NCI-H69 (cell line): Measurements from ENCODE around the gene DVL1.

Source experiments
- DNase-seq: peaks from one replicate; lab custom pipeline; 2025; lab: John Stamatoyannopoulos, UW

DVL1 gene

DNA sequence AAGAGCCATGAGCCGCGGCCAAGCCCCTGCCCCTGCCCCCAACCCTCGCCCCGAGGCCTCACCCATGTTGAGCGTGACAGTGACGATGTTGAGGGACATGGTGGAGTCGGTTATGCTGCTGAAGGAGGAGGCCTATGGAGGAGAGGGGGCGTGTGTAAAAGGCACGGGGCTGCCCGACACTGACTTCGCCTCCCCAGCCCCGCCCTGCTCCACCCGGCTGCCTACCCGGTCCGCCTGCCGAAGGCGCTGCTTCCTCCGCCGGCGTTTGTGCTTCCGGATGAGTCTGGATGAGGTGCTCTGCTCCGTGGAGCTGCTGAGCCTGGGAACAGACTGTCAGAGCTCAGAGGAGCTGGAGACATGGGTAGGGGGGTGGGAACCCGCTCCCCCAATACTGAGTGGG lies 9.0 kb downstream of the DVL1 start:
- no peak for DNase-seq

DNA sequence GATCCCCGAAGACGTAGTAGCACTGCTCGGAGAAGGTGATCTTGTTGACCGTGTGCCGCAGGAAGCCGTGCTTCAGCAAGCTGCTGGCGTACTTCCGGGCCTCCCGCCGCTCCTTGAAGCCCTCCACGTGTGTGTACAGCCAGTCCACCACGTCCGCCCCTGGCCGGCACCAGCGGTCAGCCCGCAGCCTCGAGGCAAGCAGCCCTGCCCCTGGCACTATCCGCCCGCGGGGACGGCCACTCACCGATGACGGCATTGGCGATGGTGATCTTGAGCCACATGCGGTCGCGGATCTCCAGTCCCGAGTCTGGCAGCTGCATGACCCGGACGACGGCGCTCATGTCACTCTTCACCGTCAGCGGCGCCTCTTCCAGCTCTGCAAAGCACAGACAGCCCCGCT lies 10.9 kb downstream of the DVL1 start:
- no peak for DNase-seq

DNA sequence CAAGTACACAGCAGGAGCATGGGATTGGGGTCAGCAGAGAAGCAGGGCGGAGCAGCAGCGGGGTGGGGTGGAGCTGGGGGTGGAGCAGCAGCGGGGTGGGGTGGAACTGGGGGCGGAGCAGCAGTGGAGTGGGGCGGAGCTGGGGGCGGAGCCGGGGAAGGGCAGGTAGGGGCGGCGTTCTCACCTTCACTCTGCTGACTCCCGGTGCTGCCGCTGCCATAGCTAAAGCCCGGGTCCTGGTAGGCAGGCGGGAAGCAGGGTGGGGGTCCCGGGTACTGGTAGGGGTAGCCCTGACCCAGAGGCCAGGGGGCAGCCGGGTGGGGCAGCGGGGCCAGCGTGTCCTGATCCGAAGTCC lies 11.4 kb downstream of the DVL1 start:
- DNase-seq, result peak; percentile 7

DNA sequence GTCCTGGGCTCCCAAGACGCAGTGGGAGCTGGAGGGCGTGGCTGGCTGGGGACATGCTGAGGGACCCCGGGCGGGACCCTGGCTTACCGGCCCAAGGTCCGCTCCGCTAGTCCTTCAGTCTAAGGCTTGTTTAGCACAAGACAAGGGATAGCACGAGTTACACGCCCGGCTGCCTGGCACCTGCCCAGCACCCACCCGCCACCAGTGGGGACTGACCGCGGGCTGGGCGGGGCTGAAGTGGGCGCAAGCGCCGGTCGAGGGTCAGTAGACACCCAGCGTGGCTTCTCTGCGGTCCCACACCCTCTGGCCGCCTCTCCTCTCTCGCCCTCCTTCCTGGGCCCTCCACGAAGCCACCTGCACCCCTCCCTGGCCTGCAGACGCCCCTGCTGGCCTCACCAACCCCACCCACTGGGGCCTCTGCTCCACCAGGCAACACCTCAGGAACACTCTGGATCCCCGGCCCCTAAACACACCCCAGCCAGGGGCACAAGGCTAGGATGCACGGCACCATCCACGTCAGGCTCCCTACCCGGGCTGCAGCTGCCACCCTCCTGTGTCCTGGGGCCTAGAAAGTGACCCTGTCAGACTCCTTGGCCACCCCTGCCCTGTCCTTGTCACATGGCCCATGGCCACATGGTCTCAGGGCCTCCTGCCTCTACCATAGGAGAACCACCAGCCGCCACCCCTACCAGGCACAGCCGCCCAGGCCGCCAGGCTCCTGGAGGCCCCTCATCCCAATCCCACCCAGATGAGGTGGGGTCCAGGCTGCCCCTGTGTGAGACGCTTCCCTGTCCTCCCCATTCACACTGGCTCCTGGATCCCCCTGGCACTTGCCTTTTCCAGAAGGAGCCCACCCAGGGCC lies 12.1 kb downstream of the DVL1 start:
- no peak for DNase-seq

DNA sequence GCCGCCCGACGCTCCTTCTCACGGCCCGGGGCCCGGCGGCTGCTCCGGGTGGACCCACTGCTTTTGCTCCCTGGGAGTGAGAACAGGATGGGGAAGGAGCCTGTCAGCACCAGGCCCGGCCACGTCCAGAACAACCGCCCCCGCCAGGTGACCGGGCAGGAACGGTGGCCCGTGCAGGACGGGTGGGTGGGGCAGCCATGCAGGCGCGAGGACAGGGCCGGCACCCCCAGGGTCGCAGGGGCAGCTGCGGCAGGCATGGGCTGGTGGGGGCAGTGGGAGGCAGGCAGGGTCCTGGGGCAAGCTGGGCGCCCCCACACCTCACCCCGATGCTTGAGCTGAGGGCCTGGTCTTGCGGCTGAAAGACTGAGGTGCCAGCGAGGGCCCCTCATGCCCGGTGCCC lies 12.8 kb downstream of the DVL1 start:
- DNase-seq, result no peak

DNA sequence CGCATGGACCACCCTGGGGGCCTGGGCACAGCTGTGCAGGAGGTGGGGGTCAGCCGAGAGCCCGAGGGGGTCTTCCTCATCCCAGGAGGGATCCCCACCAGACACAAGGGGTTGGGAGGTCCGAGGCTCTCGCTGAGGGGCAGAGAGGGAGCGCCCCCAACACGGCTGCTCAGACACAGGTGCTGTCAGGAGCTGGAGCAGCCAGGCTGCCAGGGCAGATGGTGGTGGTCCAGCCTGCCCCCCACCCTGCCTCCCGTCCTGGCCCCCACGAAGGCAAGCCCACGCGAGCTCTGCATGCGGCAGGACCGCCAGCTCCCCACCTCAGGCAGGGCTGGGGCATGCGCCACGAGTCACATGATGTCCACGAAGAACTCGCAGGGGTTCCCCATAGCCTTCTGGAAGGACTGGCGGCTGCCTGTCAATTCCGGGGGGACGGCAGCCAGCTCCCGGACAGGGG lies 13.4 kb downstream of the DVL1 start:
- no peak for DNase-seq

DNA sequence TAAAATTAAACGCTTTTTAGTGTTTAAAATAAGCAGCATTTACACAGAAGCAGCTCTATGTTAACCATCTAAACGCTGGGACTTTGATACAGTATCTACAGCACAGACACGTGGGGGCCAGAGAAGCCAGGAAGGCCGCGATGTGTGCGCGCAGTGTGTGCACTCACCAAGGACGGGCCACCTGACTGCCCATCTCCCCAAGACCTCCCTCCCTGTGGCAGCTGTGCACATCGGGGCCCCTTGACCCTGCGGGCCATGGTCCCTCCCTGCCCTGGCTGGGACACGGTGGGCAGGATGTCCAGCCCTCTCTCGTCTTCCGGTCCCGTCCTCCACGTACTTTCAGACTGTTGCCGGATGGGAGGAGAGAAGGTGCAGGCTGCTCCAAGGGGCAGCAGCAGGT lies 13.9 kb downstream of the DVL1 start:
- DNase-seq, result no peak

DNA sequence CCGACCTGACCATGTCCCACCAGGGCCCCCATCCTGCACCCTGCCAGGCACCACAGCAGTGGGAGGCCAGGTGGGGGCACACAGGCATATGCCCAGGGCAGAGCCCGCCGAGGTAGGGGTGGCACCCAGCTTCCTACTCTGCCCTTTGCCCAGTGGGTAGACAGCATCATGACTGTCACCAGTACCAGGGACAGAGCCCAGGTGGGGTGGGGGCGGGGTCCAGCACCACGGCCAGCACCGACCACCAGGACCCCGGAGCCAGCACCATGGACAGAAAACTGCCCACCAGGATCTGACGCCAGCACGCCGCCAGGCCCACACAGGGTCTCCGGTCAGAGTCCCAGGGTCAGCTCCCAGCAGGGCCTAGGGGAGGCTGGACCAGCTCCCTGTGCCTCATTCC lies 14.4 kb downstream of the DVL1 start:
- DNase-seq, result no peak

DNA sequence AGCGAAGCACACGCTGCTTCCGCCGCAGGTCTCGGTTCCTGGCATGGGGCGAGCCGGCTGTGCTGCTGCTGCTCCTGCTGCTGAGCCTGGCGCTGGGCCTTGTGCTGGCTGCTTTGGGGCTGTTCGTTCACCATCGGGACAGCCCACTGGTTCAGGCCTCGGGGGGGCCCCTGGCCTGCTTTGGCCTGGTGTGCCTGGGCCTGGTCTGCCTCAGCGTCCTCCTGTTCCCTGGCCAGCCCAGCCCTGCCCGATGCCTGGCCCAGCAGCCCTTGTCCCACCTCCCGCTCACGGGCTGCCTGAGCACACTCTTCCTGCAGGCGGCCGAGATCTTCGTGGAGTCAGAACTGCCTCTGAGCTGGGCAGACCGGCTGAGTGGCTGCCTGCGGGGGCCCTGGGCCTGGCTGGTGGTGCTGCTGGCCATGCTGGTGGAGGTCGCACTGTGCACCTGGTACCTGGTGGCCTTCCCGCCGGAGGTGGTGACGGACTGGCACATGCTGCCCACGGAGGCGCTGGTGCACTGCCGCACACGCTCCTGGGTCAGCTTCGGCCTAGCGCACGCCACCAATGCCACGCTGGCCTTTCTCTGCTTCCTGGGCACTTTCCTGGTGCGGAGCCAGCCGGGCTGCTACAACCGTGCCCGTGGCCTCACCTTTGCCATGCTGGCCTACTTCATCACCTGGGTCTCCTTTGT lies 15.5 kb downstream of the DVL1 start:
- DNase-seq, result no peak

DNA sequence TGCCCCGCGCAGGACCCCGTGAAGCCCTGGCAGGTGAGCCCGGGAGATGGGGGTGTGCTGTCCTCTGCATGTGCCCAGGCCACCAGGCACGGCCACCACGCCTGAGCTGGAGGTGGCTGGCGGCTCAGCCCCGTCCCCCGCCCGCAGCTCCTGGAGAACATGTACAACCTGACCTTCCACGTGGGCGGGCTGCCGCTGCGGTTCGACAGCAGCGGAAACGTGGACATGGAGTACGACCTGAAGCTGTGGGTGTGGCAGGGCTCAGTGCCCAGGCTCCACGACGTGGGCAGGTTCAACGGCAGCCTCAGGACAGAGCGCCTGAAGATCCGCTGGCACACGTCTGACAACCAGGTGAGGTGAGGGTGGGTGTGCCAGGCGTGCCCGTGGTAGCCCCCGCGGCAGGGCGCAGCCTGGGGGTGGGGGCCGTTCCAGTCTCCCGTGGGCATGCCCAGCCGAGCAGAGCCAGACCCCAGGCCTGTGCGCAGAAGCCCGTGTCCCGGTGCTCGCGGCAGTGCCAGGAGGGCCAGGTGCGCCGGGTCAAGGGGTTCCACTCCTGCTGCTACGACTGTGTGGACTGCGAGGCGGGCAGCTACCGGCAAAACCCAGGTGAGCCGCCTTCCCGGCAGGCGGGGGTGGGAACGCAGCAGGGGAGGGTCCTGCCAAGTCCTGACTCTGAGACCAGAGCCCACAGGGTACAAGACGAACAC lies 16.3 kb downstream of the DVL1 start:
- peak; percentile 20 for DNase-seq

DNA sequence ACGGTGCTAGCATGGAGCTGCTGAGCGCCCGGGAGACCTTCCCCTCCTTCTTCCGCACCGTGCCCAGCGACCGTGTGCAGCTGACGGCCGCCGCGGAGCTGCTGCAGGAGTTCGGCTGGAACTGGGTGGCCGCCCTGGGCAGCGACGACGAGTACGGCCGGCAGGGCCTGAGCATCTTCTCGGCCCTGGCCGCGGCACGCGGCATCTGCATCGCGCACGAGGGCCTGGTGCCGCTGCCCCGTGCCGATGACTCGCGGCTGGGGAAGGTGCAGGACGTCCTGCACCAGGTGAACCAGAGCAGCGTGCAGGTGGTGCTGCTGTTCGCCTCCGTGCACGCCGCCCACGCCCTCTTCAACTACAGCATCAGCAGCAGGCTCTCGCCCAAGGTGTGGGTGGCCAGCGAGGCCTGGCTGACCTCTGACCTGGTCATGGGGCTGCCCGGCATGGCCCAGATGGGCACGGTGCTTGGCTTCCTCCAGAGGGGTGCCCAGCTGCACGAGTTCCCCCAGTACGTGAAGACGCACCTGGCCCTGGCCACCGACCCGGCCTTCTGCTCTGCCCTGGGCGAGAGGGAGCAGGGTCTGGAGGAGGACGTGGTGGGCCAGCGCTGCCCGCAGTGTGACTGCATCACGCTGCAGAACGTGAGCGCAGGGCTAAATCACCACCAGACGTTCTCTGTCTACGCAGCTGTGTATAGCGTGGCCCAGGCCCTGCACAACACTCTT lies 17.0 kb downstream of the DVL1 start:
- DNase-seq, result no peak

DNA sequence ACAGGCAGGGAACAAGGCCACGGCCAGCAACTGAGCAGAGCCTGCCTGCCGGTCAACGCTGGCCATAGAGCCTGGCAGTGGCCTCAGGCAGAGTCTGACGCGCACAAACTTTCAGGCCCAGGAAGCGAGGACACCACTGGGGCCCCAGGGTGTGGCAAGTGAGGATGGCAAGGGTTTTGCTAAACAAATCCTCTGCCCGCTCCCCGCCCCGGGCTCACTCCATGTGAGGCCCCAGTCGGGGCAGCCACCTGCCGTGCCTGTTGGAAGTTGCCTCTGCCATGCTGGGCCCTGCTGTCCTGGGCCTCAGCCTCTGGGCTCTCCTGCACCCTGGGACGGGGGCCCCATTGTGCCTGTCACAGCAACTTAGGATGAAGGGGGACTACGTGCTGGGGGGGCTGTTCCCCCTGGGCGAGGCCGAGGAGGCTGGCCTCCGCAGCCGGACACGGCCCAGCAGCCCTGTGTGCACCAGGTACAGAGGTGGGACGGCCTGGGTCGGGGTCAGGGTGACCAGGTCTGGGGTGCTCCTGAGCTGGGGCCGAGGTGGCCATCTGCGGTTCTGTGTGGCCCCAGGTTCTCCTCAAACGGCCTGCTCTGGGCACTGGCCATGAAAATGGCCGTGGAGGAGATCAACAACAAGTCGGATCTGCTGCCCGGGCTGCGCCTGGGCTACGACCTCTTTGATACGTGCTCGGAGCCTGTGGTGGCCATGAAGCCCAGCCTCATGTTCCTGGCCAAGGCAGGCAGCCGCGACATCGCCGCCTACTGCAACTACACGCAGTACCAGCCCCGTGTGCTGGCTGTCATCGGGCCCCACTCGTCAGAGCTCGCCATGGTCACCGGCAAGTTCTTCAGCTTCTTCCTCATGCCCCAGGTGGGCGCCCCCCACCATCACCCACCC lies 17.9 kb downstream of the DVL1 start, which contains the start of gene TAS1R3:
Gene TAS1R3, plus strand, starts transcription at position 213 of the 898 bp plus-strand sequence. Its CDS starts 66 bp downstream, at position 279.
- DNase-seq, result no peak

DNA sequence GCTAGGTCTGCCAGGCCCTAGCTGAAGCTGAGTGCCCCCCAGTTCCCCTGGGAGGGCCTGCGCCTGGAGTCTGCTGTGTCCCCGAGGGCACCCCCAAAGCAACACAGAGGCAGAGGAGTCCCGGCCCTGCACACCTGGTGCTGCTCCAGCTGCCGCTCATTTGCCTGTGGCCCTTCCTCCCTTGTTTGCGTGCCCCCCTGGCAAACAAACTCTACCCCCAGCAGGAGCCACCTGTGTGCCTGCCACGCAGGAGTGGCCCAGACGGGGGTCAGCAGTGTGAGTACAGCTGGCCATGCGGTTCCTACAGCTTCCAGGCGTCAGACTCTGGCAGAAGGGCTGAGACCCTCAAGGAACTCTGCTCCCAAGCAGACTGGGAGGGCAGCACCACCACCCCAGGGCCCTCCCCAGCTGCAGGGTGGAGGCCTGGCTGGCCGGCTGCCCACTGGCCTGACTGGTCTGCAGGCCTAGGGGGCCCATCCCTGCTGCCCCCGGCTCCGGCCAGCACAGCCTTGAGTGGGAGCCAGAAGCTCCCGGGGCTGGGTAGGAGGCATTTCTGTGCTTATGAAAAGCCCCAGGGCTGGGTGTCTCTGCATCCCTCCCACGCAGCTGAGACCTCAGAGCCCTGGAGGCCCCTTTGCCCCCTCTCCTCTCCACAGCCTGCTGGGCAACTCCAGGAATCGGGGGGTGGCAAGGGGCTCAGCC lies 18.7 kb downstream of the DVL1 start:
- peak; percentile 19 for DNase-seq

DNA sequence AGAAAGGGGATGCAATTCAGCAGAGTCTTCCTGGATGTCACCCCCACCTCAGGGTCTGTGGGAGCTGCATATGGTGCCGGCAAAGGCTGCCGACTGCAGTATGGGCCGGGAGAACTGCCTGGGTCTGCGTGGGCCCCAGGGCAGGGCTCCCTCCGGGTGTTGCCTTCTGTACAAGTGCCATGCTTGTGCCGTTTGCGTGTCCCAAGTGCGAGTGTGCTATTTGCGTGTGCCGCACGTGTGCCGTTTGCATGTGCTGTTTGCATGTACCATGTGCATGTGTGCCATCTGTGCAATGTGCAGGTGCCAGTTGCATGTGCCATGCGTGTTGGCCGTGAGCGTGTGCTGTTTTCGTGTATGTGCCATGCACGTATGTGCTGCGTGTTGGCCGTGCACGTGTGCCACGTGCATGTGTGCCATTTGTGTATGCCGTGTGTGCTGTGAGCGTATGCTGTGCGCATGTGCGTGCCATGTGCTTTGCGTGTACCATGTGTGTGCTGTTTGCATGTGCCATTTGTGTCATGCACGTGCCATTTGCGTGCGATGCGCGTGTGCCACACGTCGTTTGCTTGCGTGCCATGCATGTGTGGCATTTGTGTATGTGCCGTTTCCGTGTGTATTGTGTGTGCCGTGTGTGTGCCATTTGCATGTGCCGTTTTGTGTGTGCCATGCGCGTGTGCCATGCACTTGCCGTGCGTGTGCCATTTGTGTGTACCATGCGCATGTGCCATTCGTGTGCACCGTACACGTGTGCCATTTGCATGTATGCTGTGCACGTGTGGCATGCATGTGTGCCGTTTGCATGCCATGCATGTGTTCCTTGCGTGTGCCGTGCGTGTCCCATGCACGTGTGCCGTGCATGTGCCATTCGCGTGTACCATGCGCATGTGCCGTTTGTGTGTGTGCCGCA lies 19.7 kb downstream of the DVL1 start:
- no peak for DNase-seq

DNA sequence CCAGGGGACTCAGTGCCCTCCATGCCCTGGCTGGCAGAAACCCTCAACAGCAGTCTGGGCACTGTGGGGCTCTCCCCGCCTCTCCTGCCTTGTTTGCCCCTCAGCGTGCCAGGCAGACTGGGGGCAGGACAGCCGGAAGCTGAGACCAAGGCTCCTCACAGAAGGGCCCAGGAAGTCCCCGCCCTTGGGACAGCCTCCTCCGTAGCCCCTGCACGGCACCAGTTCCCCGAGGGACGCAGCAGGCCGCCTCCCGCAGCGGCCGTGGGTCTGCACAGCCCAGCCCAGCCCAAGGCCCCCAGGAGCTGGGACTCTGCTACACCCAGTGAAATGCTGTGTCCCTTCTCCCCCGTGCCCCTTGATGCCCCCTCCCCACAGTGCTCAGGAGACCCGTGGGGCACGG lies 21.0 kb downstream of the DVL1 start:
- no peak for DNase-seq

DNA sequence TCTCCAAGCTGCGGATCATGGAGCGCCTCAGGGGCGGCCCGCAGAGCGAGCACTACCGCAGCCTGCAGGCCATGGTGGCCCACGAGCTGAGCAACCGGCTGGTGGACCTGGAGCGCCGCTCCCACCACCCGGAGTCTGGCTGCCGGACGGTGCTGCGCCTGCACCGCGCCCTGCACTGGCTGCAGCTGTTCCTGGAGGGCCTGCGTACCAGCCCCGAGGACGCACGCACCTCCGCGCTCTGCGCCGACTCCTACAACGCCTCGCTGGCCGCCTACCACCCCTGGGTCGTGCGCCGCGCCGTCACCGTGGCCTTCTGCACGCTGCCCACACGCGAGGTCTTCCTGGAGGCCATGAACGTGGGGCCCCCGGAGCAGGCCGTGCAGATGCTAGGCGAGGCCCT lies 21.9 kb downstream of the DVL1 start:
- DNase-seq, result no peak

DNA sequence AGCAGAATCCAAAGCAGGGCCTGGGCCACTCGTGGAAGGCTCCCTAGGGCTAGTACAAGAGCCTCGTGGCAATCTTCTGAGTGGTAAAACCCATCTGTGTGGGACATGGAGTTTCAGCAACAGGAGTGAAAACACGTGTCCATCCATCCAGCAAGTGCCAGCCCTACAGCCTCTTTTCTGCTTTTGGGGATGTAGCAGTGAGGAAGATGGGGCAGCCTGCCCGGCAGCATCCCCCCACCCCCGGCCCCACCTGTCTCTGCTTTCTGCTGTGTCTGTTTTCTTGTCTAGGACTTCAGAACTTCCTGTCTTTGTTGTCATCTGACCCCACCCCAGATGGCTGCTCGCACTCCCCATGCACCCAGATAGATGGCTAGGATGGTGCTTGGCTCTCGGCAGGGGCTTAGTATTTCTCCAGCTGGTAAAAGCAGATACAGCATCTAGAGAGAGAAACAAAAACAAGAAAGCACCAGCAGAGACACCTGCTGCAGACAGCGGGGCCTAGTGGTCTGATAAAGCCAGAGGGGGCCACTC lies 23.1 kb downstream of the DVL1 start:
- DNase-seq, result no peak

DNA sequence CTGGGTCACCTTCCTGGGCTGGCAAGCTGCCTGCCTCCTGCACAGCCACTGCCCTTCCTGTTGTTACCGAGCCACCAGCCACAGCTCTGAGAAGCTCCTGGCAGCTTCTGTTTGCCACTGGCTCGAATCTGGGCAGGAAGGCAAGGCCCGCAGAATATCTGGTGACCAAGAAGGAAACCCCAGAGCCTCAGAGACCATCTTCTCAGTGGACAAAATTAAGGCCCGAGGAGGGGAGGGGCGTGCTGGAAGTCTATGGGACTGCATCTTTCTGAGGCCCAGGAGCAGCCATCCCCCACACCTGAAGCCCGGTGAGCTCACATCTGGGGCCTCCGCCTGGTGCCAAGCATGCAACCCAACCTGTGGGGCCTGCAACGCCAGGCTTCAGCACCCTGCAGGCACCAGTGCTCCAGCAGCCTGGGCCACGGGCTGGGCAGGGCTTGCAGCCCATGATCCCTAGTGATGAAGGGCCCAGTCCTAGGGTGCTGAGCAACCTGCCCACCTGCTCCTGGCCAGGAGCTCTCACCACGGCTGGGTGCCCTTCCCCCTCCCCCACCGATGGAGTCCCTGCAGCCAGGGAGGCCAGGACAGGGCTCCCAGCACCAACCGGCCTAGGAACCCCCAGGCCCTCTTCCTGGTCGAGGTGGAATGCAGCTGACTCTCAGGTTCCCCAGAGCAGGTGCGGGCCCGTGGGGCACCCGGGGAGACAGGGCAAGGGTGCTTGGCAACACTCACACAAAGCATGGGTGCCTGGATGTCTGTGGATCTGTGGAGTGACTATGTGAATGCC lies 23.7 kb downstream of the DVL1 start:
- no peak for DNase-seq
